Right atrium auricular region (tissue), 2 donors: ENCODE measurements around the gene LRRC1. TPM values are rescaled to one million over a fixed set of nuclear protein-coding genes. Genes with fewer than 3 reads are reported as not detected.

Source experiments
- DNase-seq: peaks from one replicate; pipeline ENCODE4 v3.0.0-alpha.2; 2019; ENCODE audit warnings: low spot score
- H3K27ac ChIP-seq, 2 donors: fragments of 200-600 bp; sonication (generic); 1 replicate in 1 of 2; 2 replicates in 1 of 2; pipeline ENCODE4 v1.5.1; 2016 to 2019
- H3K27me3 ChIP-seq, 2 donors: fragments of 200-600 bp; sonication (generic); one replicate each; pipeline versions ENCODE4 v1.5.1 to v1.6.0; 2017 to 2019
- H3K36me3 ChIP-seq: fragments of 200-600 bp; sonication (generic); one replicate; pipeline ENCODE4 v1.5.1; 2016
- H3K4me1 ChIP-seq, 2 donors: fragments of 200-600 bp; sonication (generic); one replicate each; pipeline versions ENCODE4 v1.5.1 to v1.6.0; 2017 to 2019
- H3K4me3 ChIP-seq, 2 donors: fragments of 200-600 bp; sonication (generic); 1 replicate in 1 of 2; 2 replicates in 1 of 2; pipeline ENCODE4 v1.5.1; 2017 to 2019; ENCODE audit warnings: mild to moderate bottlenecking in 1 of 2, moderate library complexity in 1 of 2
- H3K9me3 ChIP-seq, 2 donors: fragments of 200-600 bp; sonication (generic); one replicate each; pipeline ENCODE4 v1.5.1; 2019
- CTCF ChIP-seq, 2 donors: fragments of 200-600 bp; sonication (generic); IDR thresholded peaks; one replicate each; pipeline ENCODE4 v1.5.1; 2019; ENCODE audit warnings: antibody characterized with exemption in 2 of 2
- total RNA-seq, 2 donors: library from RNA; depleted of rRNA; stranded (reverse); fragments of >200 nt; gene quantifications; one replicate each; pipeline ENCODE4 v1.1.0, GENCODE V29; 2016

Gene LRRC1
- total RNA-seq, 2 donors from 2014 or later, result 5.3 to 6.1 TPM

GRCh38 chr6:53858196-53858595, 63.4 kb downstream of the LRRC1 start:
- no peak for DNase-seq
- Histone ChIP-seq H3K27me3 (no peaks in the 10 kb centered on the region), H3K27ac (no peak overlapping the region), H3K36me3 (no peaks in the 10 kb centered on the region), H3K4me1 (peaks cover 0 to 42% of the 10 kb centered on the region in 2 donors), H3K4me3 (no peak overlapping the region), H3K9me3 (no peaks in the 10 kb centered on the region)
- TF ChIP-seq CTCF (IDR thresholded peaks at IDR 0.05), result no peak

- no peak for TF ChIP-seq CTCF (IDR thresholded peaks at IDR 0.05)
- Histone ChIP-seq H3K36me3 (no peaks in the 10 kb centered on the region), H3K27me3 (no peaks in the 10 kb centered on the region), H3K27ac (no peak overlapping the region), H3K4me1 (peaks cover 0 to 45% of the 10 kb centered on the region in 2 donors), H3K4me3 (no peak overlapping the region), H3K9me3 (no peaks in the 10 kb centered on the region)
- no peak for DNase-seq
Measured at GRCh38 chr6:53858913-53859312, 64.1 kb downstream of the LRRC1 start.

GRCh38 chr6:53860511-53860910, 65.7 kb downstream of the LRRC1 start:
- no peak overlapping the region for H3K27ac ChIP-seq
- no peaks in the 10 kb centered on the region for H3K36me3 ChIP-seq
- peaks cover 0 to 37% of the 10 kb centered on the region in 2 donors for H3K4me1 ChIP-seq
- no peaks in the 10 kb centered on the region for H3K9me3 ChIP-seq
- no peak for TF ChIP-seq CTCF (IDR thresholded peaks at IDR 0.05)
- no peaks in the 10 kb centered on the region for H3K27me3 ChIP-seq
- DNase-seq, result no peak
- no peak overlapping the region for H3K4me3 ChIP-seq

- no peaks in the 10 kb centered on the region for H3K9me3 ChIP-seq
- no peaks in the 10 kb centered on the region for H3K36me3 ChIP-seq
- H3K4me1 ChIP-seq, result peaks cover 0 to 27% of the 10 kb centered on the region in 2 donors
- no peaks in the 10 kb centered on the region for H3K27me3 ChIP-seq
- no peak overlapping the region for H3K27ac ChIP-seq
- no peak overlapping the region for H3K4me3 ChIP-seq
- no peak for DNase-seq
- no peak for TF ChIP-seq CTCF (IDR thresholded peaks at IDR 0.05)
Measured at GRCh38 chr6:53861518-53861917, 66.7 kb downstream of the LRRC1 start.

- no peaks in the 10 kb centered on the region for H3K36me3 ChIP-seq
- DNase-seq, result no peak
- H3K27me3 ChIP-seq, result no peaks in the 10 kb centered on the region
- H3K27ac ChIP-seq, result no peak overlapping the region
- no peaks in the 10 kb centered on the region for H3K9me3 ChIP-seq
- no peak for TF ChIP-seq CTCF (IDR thresholded peaks at IDR 0.05)
- peaks cover 0 to 15% of the 10 kb centered on the region in 2 donors for H3K4me1 ChIP-seq
- no peak overlapping the region for H3K4me3 ChIP-seq
Measured at GRCh38 chr6:53862662-53863462, 68.1 kb downstream of the LRRC1 start.

- peaks cover 0 to 13% of the 10 kb centered on the region in 2 donors for H3K4me1 ChIP-seq
- H3K36me3 ChIP-seq, result no peaks in the 10 kb centered on the region
- DNase-seq, result no peak
- H3K27me3 ChIP-seq, result no peaks in the 10 kb centered on the region
- no peak overlapping the region for H3K27ac ChIP-seq
- no peaks in the 10 kb centered on the region for H3K9me3 ChIP-seq
- no peak overlapping the region for H3K4me3 ChIP-seq
- no peak for TF ChIP-seq CTCF (IDR thresholded peaks at IDR 0.05)
Measured at GRCh38 chr6:53864781-53865180, 70.0 kb downstream of the LRRC1 start.
